H1 (cell line): ENCODE data around the gene RHBDD1.

Source experiments
- CTCF ChIP-seq, 3 experiments: IDR thresholded peaks; 1 replicate in 2 of 3; 2 replicates in 1 of 3; pipeline versions ENCODE4 v1.5.1 to v1.6.1; 2011; ENCODE audit warnings: low read length in 3 of 3, mild to moderate bottlenecking in 3 of 3, inconsistent platforms in 2 of 3, low read depth in 1 of 3, moderate library complexity in 1 of 3; ENCODE audit not compliant: insufficient read depth in 1 of 3; ENCODE audit errors: control extremely low read depth in 1 of 3
- EZH2 ChIP-seq: fragments of 200-600 bp; sonication (generic); IDR thresholded peaks from 2 replicates; pipeline ENCODE4 v1.7.1; 2012; ENCODE audit warnings: low read depth, mild to moderate bottlenecking, moderate library complexity, low read length, inconsistent platforms; ENCODE audit not compliant: severe bottlenecking
- GTF2F1 ChIP-seq: IDR thresholded peaks from 2 replicates; pipeline ENCODE4 v1.6.1; 2012; ENCODE audit warnings: low read depth, low read length, improper control_type of control experiment, borderline replicate concordance
- JUN ChIP-seq: IDR thresholded peaks from 2 replicates; pipeline ENCODE4 v1.6.1; 2011; ENCODE audit warnings: low read depth, mild to moderate bottlenecking, improper control_type of control experiment, low read length

GRCh38 chr2:226802573-226802972 is 33.3 kb upstream of the RHBDD1 start:
- TF ChIP-seq GTF2F1 (no peak), EZH2 (no peak), CTCF (IDR thresholded peaks at IDR 0.05; ENCODE audit: control extremely low read depth in 1 of 3, insufficient read depth in 1 of 3, low read depth in 1 of 3, low read length in 3 of 3) (peak in 2 of 3 experiments; percentile 30 to 66; a peak in 2 of 4 replicates), JUN (no peak)
